ENCODE measurements around the gene MCOLN1.

MCOLN1 gene

GRCh38 chr19:7519361-7520130, 2.9 kb upstream of the MCOLN1 start:
- TF ChIP-seq PPARA (CRISPR knock-in tag; IDR thresholded peaks at IDR 0.05; ENCODE audit: borderline replicate concordance) (no peak), POU6F1 (CRISPR knock-in tag; IDR thresholded peaks at IDR 0.05; ENCODE audit: borderline replicate concordance, low read depth) (no peak), ZNF565 (CRISPR knock-in tag; conservative IDR thresholded peaks at IDR 0.05; ENCODE audit: low read depth) (no peak), ZNF70 (CRISPR knock-in tag; IDR thresholded peaks at IDR 0.05) (no peak), PATZ1 (CRISPR knock-in tag; IDR thresholded peaks at IDR 0.05; ENCODE audit: borderline replicate concordance) (no peak)
- ATAC-seq, result no peak

- no peak for TF ChIP-seq GLIS3 (CRISPR knock-in tag; IDR thresholded peaks at IDR 0.05)
- no peak for TF ChIP-seq OSR1 (CRISPR knock-in tag; IDR thresholded peaks at IDR 0.05)
- no peak for TF ChIP-seq CSDC2 (CRISPR knock-in tag; IDR thresholded peaks at IDR 0.05)
- TF ChIP-seq CSRNP3 (CRISPR knock-in tag; IDR thresholded peaks at IDR 0.05), result no peak
- no peak for TF ChIP-seq ESRRG (CRISPR knock-in tag; IDR thresholded peaks at IDR 0.05)
- TF ChIP-seq ZNF70 (CRISPR knock-in tag; IDR thresholded peaks at IDR 0.05), result no peak
- TF ChIP-seq TOX (CRISPR knock-in tag; IDR thresholded peaks at IDR 0.05; ENCODE audit: borderline replicate concordance), result no peak
- TF ChIP-seq BACH2 (CRISPR knock-in tag; IDR thresholded peaks at IDR 0.05; ENCODE audit: borderline replicate concordance), result no peak
- TF ChIP-seq ARNTL (CRISPR knock-in tag; IDR thresholded peaks at IDR 0.05; ENCODE audit: borderline replicate concordance, low read depth), result no peak
- TF ChIP-seq TSHZ2 (CRISPR knock-in tag; IDR thresholded peaks at IDR 0.05), result no peak
- TF ChIP-seq ZFP30 (CRISPR knock-in tag; IDR thresholded peaks at IDR 0.05), result no peak
- no peak for TF ChIP-seq TCF4 (CRISPR knock-in tag; IDR thresholded peaks at IDR 0.05; ENCODE audit: borderline replicate concordance)
- TF ChIP-seq ZNF565 (CRISPR knock-in tag; conservative IDR thresholded peaks at IDR 0.05; ENCODE audit: low read depth), result no peak
- ATAC-seq, result no peak
These were observed 2.0 kb upstream of the MCOLN1 start for GRCh38 chr19:7520131-7521051.

- no peak for TF ChIP-seq ISL1 (CRISPR knock-in tag; IDR thresholded peaks at IDR 0.05)
- TF ChIP-seq ARNTL (CRISPR knock-in tag; IDR thresholded peaks at IDR 0.05; ENCODE audit: borderline replicate concordance, low read depth), result no peak
- no peak for TF ChIP-seq ZFP3 (CRISPR knock-in tag; IDR thresholded peaks at IDR 0.05)
- no peak for TF ChIP-seq ZNF8 (CRISPR knock-in tag; IDR thresholded peaks at IDR 0.05)
- no peak for TF ChIP-seq ZNF70 (CRISPR knock-in tag; IDR thresholded peaks at IDR 0.05)
- TF ChIP-seq ESRRG (CRISPR knock-in tag; IDR thresholded peaks at IDR 0.05), result no peak
- no peak for TF ChIP-seq POU6F1 (CRISPR knock-in tag; IDR thresholded peaks at IDR 0.05; ENCODE audit: borderline replicate concordance, low read depth)
- no peak for TF ChIP-seq PPARA (CRISPR knock-in tag; IDR thresholded peaks at IDR 0.05; ENCODE audit: borderline replicate concordance)
- no peak for ATAC-seq
These were observed 813 bp upstream of the MCOLN1 start for GRCh38 chr19:7521551-7522071.
